Adrenal gland (tissue), 5 donors: ENCODE data around the gene ODF2.
"Not testable (repeated sequence)": the region's sequence is repeated elsewhere in the genome, so short reads cannot be mapped to it uniquely, and the experiment has no call there.

Experiments used
- CTCF ChIP-seq, 6 experiments: fragments of 450-650 bp in 4 of 6; fragments of 200-600 bp in 2 of 6; sonication (generic) in 1 of 6; IDR thresholded peaks; 1 replicate in 5 of 6; 2 replicates in 1 of 6; pipeline versions ENCODE4 v1.5.1 to v1.8.0; 2016 to 2021; ENCODE audit warnings: antibody characterized with exemption in 6 of 6, mild to moderate bottlenecking in 2 of 6, moderate library complexity in 1 of 6
- POLR2A ChIP-seq, 2 donors: fragments of 450-650 bp; IDR thresholded peaks; one replicate each; pipeline ENCODE4 v1.6.1; 2017; ENCODE audit warnings: antibody characterized with exemption in 2 of 2, mild to moderate bottlenecking in 2 of 2, moderate library complexity in 1 of 2
- donor health status: DM: no; HTN: no; CAD: no.

GRCh38 chr9:128503415-128503825 lies 47.6 kb downstream of the ODF2 start:
- not testable (repeated sequence) for TF ChIP-seq CTCF, POLR2A (IDR thresholded peaks at IDR 0.05)
